ENCODE results near the gene TEDC2. TPM values are rescaled to one million over a fixed set of nuclear protein-coding genes. Genes with fewer than 3 reads are reported as not detected.

The TEDC2 gene
- total RNA-seq, 4 donors from 2014 or later = 1.4 to 2.3 TPM; not detected in 2

GRCh38 chr16:2499890-2500429 is 40.1 kb downstream of the TEDC2 start:
- Histone ChIP-seq H3K4me1 (peaks cover 6 to 31% (median 11%) of the 10 kb centered on the region in 4 donors), H3K9me3 (no peaks in the 10 kb centered on the region), H3K4me3 (no peak overlapping the region), H3K27me3 (no peaks in the 10 kb centered on the region), H3K27ac (no peak overlapping the region), H3K36me3 (no peaks in the 10 kb centered on the region)
- TF ChIP-seq EP300 (IDR thresholded peaks at IDR 0.05; ENCODE audit: low read depth) = no peak
- no peak for TF ChIP-seq POLR2AphosphoS5 (IDR thresholded peaks at IDR 0.05)
- intact Hi-C loops (cut with DNase I; ENCODE audit: low total_unique reads) = loop anchor here (5.0 kb wide), 1 partner anchor 158 kb away; the partner anchor contains the start of gene ABCA3
- in situ Hi-C loops (cut with MboI; ENCODE audit: low pct_ligation_motif_present in 1 of 4, low pct_unique_long_range_greater_than_20kb in 1 of 4, low sequenced_read_pairs in 3 of 4) = loop anchor here (10.0 to 25.0 kb wide), 4 partner anchors 65 to 338 kb away; partner anchors contain the start of genes ABCA3 (in 2 of the 4), CASKIN1 (in 1 of the 4) and TRAF7 (in 1 of the 4)
- DNase-seq = no peak
- WGBS, 2 donors (ENCODE audit: low coverage in 1 of 2) = 91% methylated on average over 20 of the region's 29 CpGs; no CpG with 5 or more reads in 1 of the 2 donors

GRCh38 chr16:2500430-2500917 is 40.6 kb downstream of the TEDC2 start:
- no peak for DNase-seq
- 86% methylated on average over 19 of the region's 20 CpGs; no CpG with 5 or more reads in 1 of the 2 donors for WGBS, 2 donors (ENCODE audit: low coverage in 1 of 2)
- no peak overlapping the region for H3K4me3 ChIP-seq
- H3K27me3 ChIP-seq = no peaks in the 10 kb centered on the region
- H3K4me1 ChIP-seq = peaks cover 6 to 31% (median 11%) of the 10 kb centered on the region in 4 donors
- no peaks in the 10 kb centered on the region for H3K9me3 ChIP-seq
- in situ Hi-C loops (cut with MboI; ENCODE audit: low pct_ligation_motif_present in 1 of 4, low pct_unique_long_range_greater_than_20kb in 1 of 4, low sequenced_read_pairs in 3 of 4) = no loop called here
- TF ChIP-seq POLR2AphosphoS5 (IDR thresholded peaks at IDR 0.05) (no peak), EP300 (IDR thresholded peaks at IDR 0.05; ENCODE audit: low read depth) (no peak), CTCF (IDR thresholded peaks at IDR 0.05) (no peak), POLR2A (IDR thresholded peaks at IDR 0.05) (no peak)
- H3K36me3 ChIP-seq = no peaks in the 10 kb centered on the region
- H3K27ac ChIP-seq = no peak overlapping the region
- intact Hi-C loops (cut with DNase I; ENCODE audit: low total_unique reads) = no loop called here

- DNase-seq = peak; percentile 86
- peak overlapping the region in 2 of 4 donors; percentile 55 to 68 for H3K27ac ChIP-seq
- intact Hi-C loops (cut with DNase I; ENCODE audit: low total_unique reads) (no loop called here), in situ Hi-C loops (cut with MboI; ENCODE audit: low pct_ligation_motif_present in 1 of 4, low pct_unique_long_range_greater_than_20kb in 1 of 4, low sequenced_read_pairs in 3 of 4) (no loop called here)
- no peaks in the 10 kb centered on the region for H3K36me3 ChIP-seq
- 45% methylated on average over 15 of the region's 23 CpGs; no CpG with 5 or more reads in 1 of the 2 donors for WGBS, 2 donors (ENCODE audit: low coverage in 1 of 2)
- H3K4me3 ChIP-seq = peak overlapping the region in 1 of 4 donors; percentile 20
- peaks cover 6 to 31% (median 11%) of the 10 kb centered on the region in 4 donors for H3K4me1 ChIP-seq
- H3K27me3 ChIP-seq = no peaks in the 10 kb centered on the region
- peak; percentile 97 to 99 (median 99) for TF ChIP-seq CTCF (IDR thresholded peaks at IDR 0.05)
- no peak for TF ChIP-seq POLR2AphosphoS5 (IDR thresholded peaks at IDR 0.05)
- no peaks in the 10 kb centered on the region for H3K9me3 ChIP-seq
These were observed 41.2 kb downstream of the TEDC2 start for GRCh38 chr16:2500918-2501750.

- H3K36me3 ChIP-seq = no peaks in the 10 kb centered on the region
- peak overlapping the region in 2 of 4 donors; percentile 38 to 68 for H3K27ac ChIP-seq
- WGBS, 2 donors (ENCODE audit: low coverage in 1 of 2) = 76% methylated on average over 18 of the region's 18 CpGs; no CpG with 5 or more reads in 1 of the 2 donors
- H3K9me3 ChIP-seq = no peaks in the 10 kb centered on the region
- no peak for DNase-seq
- H3K27me3 ChIP-seq = no peaks in the 10 kb centered on the region
- H3K4me3 ChIP-seq = no peak overlapping the region
- intact Hi-C loops (cut with DNase I; ENCODE audit: low total_unique reads) = no loop called here
- no peak for TF ChIP-seq EP300 (IDR thresholded peaks at IDR 0.05; ENCODE audit: low read depth)
- no peak for TF ChIP-seq CTCF (IDR thresholded peaks at IDR 0.05)
- no peak for TF ChIP-seq POLR2A (IDR thresholded peaks at IDR 0.05)
- no peak for TF ChIP-seq POLR2AphosphoS5 (IDR thresholded peaks at IDR 0.05)
- H3K4me1 ChIP-seq = peaks cover 6 to 27% (median 10%) of the 10 kb centered on the region in 4 donors
- in situ Hi-C loops (cut with MboI; ENCODE audit: low pct_ligation_motif_present in 1 of 4, low pct_unique_long_range_greater_than_20kb in 1 of 4, low sequenced_read_pairs in 3 of 4) = no loop called here
These were observed 42.3 kb downstream of the TEDC2 start for GRCh38 chr16:2501946-2502895.

Measured in transverse colon (tissue), 4 donors.